Memory B cell (primary cell): ENCODE data around the gene LRRC7.

Source experiments
- ATAC-seq: fragments of 150-1000 bp; cut with Tn5 transposase; 2 replicates; pipeline ENCODE4 v1.10.0; 2021; ENCODE audit warnings: low read depth, mild to moderate bottlenecking, moderate library complexity
- DNase-seq, 2 donors: peaks; one replicate each; pipeline ENCODE4 v3.0.0; 2022; ENCODE audit warnings: low spot score in 2 of 2
- H3K27ac Mint-ChIP-seq: one replicate; pipeline ENCODE4 v1.8.0; 2022; ENCODE audit warnings: mild to moderate bottlenecking, moderate library complexity, mixed read lengths
- H3K27me3 Mint-ChIP-seq: one replicate; pipeline ENCODE4 v1.8.0; 2022; ENCODE audit warnings: mixed read lengths
- H3K36me3 Mint-ChIP-seq: one replicate; pipeline ENCODE4 v1.8.0; 2022; ENCODE audit warnings: mild to moderate bottlenecking, mixed read lengths
- H3K4me1 Mint-ChIP-seq: one replicate; pipeline ENCODE4 v1.8.0; 2022; ENCODE audit warnings: mixed read lengths
- H3K4me3 Mint-ChIP-seq: one replicate; pipeline ENCODE4 v1.8.0; 2022; ENCODE audit warnings: mild to moderate bottlenecking, moderate library complexity, mixed read lengths
- H3K9me3 Mint-ChIP-seq: one replicate; pipeline ENCODE4 v1.8.0; 2022; ENCODE audit warnings: mixed read lengths

LRRC7 gene

DNA sequence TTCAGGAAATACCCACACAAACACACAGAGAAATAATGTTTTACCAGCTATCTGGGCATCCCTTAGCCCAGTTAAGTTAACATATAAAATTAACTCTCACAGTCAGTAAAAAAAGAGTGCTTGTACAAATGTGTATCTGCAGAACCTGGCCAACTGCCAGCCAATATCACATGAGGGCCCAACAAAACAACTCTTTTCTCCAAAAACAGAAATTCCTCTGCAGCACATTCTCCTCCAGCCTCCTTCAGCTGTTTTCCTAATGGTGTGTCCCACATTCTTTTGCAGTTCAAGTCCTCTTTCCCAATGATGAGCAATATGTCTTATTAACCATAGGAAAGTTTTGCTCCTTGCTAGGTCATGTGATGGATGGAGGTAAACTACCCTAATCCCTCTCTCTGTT lies 75.5 kb downstream of the LRRC7 start:
- no peaks in the 10 kb centered on the region for H3K27me3 Mint-ChIP-seq
- no peaks in the 10 kb centered on the region for H3K36me3 Mint-ChIP-seq
- H3K27ac Mint-ChIP-seq, result no peak overlapping the region
- H3K4me1 Mint-ChIP-seq, result no peaks in the 10 kb centered on the region
- ATAC-seq (no peak), DNase-seq (no peak)
- H3K9me3 Mint-ChIP-seq, result peaks cover 3% of the 10 kb centered on the region
- H3K4me3 Mint-ChIP-seq, result no peak overlapping the region

DNA sequence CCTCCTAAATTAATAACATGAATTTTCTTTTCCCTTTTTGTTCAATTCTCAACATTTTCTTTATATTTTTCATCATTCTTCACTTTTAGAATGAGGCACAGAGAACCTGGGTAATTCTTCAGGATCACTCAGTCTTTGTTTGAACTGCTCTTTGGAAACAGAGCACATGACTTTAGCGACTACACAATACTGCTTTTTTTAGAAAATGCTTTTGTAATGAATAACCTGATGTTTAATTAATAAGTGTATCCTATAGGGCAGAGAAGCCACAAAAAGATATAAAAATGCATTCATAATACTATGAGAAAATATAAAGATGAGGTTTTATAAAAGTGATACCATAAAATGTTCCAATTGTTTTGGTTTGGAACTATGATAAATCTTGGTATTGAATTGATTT lies 77.8 kb downstream of the LRRC7 start:
- no peaks in the 10 kb centered on the region for H3K27me3 Mint-ChIP-seq
- ATAC-seq, result no peak
- H3K4me1 Mint-ChIP-seq, result no peaks in the 10 kb centered on the region
- H3K9me3 Mint-ChIP-seq, result peaks cover 3% of the 10 kb centered on the region
- no peak overlapping the region for H3K27ac Mint-ChIP-seq
- DNase-seq, result no peak
- H3K4me3 Mint-ChIP-seq, result no peak overlapping the region
- H3K36me3 Mint-ChIP-seq, result no peaks in the 10 kb centered on the region

- Mint-ChIP-seq H3K4me3 (no peak overlapping the region), H3K27ac (no peak overlapping the region), H3K9me3 (peaks cover 2% of the 10 kb centered on the region), H3K36me3 (no peaks in the 10 kb centered on the region), H3K4me1 (no peaks in the 10 kb centered on the region), H3K27me3 (no peaks in the 10 kb centered on the region)
- DNase-seq, result no peak
- ATAC-seq, result no peak
Observed at GRCh38 chr1:69648486-69648885, 80.8 kb downstream of the LRRC7 start.

GRCh38 chr1:69649383-69649990 lies 81.8 kb downstream of the LRRC7 start:
- DNase-seq (no peak), ATAC-seq (no peak)
- H3K9me3 Mint-ChIP-seq, result no peaks in the 10 kb centered on the region
- H3K27me3 Mint-ChIP-seq, result no peaks in the 10 kb centered on the region
- H3K27ac Mint-ChIP-seq, result no peak overlapping the region
- H3K4me1 Mint-ChIP-seq, result no peaks in the 10 kb centered on the region
- H3K4me3 Mint-ChIP-seq, result no peak overlapping the region
- H3K36me3 Mint-ChIP-seq, result no peaks in the 10 kb centered on the region

GRCh38 chr1:69650779-69651178 lies 83.1 kb downstream of the LRRC7 start:
- Mint-ChIP-seq H3K9me3 (no peaks in the 10 kb centered on the region), H3K27ac (no peak overlapping the region), H3K27me3 (no peaks in the 10 kb centered on the region), H3K36me3 (no peaks in the 10 kb centered on the region), H3K4me1 (no peaks in the 10 kb centered on the region), H3K4me3 (no peak overlapping the region)
- DNase-seq (no peak), ATAC-seq (no peak)

DNA sequence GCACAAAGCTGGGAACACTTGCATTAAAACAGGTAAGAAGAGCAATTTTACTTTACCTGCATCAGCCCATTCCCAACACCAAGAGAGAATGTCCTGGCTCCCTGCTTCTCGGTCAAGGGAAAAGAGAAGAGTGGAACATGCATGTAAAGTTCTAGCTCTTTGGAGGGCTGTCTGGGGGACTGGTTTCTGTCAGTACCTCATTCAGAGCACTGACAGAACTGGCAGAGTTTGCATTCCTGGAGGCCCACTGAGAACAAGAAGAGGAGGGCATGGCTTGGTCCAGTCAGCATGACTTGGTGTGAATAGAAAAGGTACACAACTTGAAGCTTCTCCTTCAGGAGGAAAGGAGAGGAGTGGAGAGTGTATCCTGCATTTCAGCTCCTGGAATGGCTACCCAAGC lies 83.9 kb downstream of the LRRC7 start:
- DNase-seq (no peak), ATAC-seq (no peak)
- no peaks in the 10 kb centered on the region for H3K27me3 Mint-ChIP-seq
- no peaks in the 10 kb centered on the region for H3K36me3 Mint-ChIP-seq
- H3K27ac Mint-ChIP-seq, result no peak overlapping the region
- no peaks in the 10 kb centered on the region for H3K4me1 Mint-ChIP-seq
- H3K9me3 Mint-ChIP-seq, result no peaks in the 10 kb centered on the region
- no peak overlapping the region for H3K4me3 Mint-ChIP-seq

- no peak for ATAC-seq
- Mint-ChIP-seq H3K27me3 (no peaks in the 10 kb centered on the region), H3K4me1 (no peaks in the 10 kb centered on the region), H3K27ac (no peak overlapping the region), H3K9me3 (no peaks in the 10 kb centered on the region), H3K36me3 (no peaks in the 10 kb centered on the region), H3K4me3 (no peak overlapping the region)
- DNase-seq, result no peak
Observed at GRCh38 chr1:69657971-69658370, 90.2 kb downstream of the LRRC7 start.

DNA sequence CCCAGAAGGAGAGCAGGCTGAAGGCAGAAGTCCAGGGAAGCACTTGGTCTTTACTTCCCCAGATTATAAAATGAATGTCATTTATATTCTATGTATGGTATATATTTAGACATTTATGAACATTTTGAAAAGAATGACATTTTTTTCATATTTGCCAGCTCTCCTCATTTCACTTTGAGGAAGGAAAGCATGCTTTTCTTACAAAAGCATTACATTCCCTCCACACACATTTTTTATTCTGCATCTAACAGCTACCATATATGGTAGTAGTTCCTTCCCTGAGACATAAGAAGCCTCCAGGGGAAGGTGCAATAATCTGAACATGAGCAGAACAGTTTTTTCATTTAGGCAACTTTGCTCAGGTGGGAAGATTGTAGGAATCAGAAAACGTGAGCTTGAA lies 94.0 kb downstream of the LRRC7 start:
- H3K4me3 Mint-ChIP-seq, result no peak overlapping the region
- H3K4me1 Mint-ChIP-seq, result no peaks in the 10 kb centered on the region
- H3K27me3 Mint-ChIP-seq, result no peaks in the 10 kb centered on the region
- DNase-seq (no peak), ATAC-seq (no peak)
- no peak overlapping the region for H3K27ac Mint-ChIP-seq
- no peaks in the 10 kb centered on the region for H3K36me3 Mint-ChIP-seq
- H3K9me3 Mint-ChIP-seq, result peaks cover 5% of the 10 kb centered on the region

GRCh38 chr1:69662321-69662720 lies 94.6 kb downstream of the LRRC7 start:
- Mint-ChIP-seq H3K4me1 (no peaks in the 10 kb centered on the region), H3K27ac (no peak overlapping the region), H3K4me3 (no peak overlapping the region), H3K27me3 (no peaks in the 10 kb centered on the region), H3K9me3 (peaks cover 7% of the 10 kb centered on the region), H3K36me3 (no peaks in the 10 kb centered on the region)
- DNase-seq (no peak), ATAC-seq (no peak)

DNA sequence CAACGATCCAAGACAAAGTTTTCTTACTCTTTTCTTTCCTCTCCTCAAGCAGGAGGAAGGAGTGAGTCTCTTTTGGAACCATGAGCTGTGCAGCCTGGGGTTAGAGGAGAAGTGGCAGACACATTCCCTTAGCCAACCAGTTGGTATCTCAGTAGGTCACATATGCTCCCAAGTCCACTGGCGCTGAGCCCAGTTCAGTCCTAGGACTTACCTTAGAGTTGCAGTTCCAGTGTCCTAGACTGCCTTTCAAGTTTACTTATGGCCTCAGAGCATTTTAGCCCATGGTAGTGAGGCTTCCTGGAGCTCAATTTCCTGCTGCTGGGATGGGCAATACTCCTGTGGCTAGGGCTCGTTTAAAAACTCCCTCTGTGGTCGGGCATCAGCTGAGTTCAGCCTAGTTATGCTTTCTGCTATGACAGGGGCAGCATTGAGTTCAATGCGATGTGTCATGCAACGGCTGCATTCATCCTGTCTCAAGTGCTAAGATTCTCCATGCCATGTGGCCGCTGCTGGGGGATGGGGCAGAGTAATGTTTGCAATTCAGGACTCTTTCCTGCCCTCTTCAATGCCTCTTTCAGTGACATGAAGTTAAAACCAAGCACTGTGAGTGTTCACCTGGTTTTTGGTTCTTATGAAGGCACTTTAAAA lies 103.8 kb downstream of the LRRC7 start:
- Mint-ChIP-seq H3K4me1 (no peaks in the 10 kb centered on the region), H3K27me3 (no peaks in the 10 kb centered on the region), H3K36me3 (no peaks in the 10 kb centered on the region), H3K9me3 (peaks cover 6% of the 10 kb centered on the region), H3K4me3 (no peak overlapping the region), H3K27ac (no peak overlapping the region)
- DNase-seq (no peak), ATAC-seq (no peak)

DNA sequence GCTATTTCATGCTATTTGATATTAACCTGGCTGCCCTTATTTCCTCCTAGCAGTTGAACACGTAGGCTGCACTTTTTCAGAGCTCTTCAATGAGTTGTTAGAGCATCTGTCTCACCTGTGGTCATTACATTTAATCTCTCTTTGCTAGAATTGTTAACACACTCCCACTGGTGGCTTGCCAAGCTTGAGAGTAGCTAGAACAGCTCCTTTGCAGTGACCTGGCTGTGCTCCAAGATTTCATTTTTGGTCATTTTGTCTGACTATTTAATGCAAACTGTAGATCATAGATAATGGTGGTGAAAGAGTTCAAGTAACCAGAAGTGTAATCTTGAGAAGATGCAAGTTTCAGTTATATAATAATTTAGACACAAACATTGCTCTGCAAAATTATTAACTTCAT lies 105.6 kb downstream of the LRRC7 start:
- H3K4me1 Mint-ChIP-seq, result no peaks in the 10 kb centered on the region
- peaks cover 4% of the 10 kb centered on the region for H3K9me3 Mint-ChIP-seq
- no peaks in the 10 kb centered on the region for H3K27me3 Mint-ChIP-seq
- DNase-seq (no peak), ATAC-seq (no peak)
- H3K4me3 Mint-ChIP-seq, result no peak overlapping the region
- H3K36me3 Mint-ChIP-seq, result no peaks in the 10 kb centered on the region
- H3K27ac Mint-ChIP-seq, result no peak overlapping the region

DNA sequence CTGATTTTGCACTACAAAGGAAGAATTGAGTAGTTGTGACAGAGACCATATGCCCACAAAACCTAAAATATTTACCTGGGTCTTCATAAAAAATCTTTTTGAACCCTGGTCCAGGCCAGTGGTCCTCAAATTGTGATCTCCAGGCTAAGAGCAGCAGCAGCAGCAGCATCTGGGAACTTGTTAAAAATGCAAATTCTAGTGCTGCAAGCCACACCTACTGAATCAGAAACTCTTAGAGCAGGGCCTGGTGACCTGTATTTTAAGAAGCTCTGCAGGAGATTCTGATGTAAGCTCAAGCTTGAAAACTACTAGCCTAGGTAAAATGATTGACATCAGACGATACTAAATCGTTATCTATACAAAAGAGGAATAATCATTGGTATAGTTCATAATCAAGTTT lies 112.2 kb downstream of the LRRC7 start:
- DNase-seq, result no peak
- H3K27me3 Mint-ChIP-seq, result no peaks in the 10 kb centered on the region
- H3K27ac Mint-ChIP-seq, result no peak overlapping the region
- H3K4me1 Mint-ChIP-seq, result no peaks in the 10 kb centered on the region
- ATAC-seq, result no peak
- peaks cover 2% of the 10 kb centered on the region for H3K9me3 Mint-ChIP-seq
- no peak overlapping the region for H3K4me3 Mint-ChIP-seq
- H3K36me3 Mint-ChIP-seq, result no peaks in the 10 kb centered on the region

GRCh38 chr1:69686367-69686984 lies 118.8 kb downstream of the LRRC7 start:
- Mint-ChIP-seq H3K27me3 (no peaks in the 10 kb centered on the region), H3K4me1 (no peaks in the 10 kb centered on the region), H3K9me3 (peaks cover 6% of the 10 kb centered on the region), H3K27ac (no peak overlapping the region), H3K36me3 (no peaks in the 10 kb centered on the region), H3K4me3 (no peak overlapping the region)
- ATAC-seq, result no peak
- no peak for DNase-seq

DNA sequence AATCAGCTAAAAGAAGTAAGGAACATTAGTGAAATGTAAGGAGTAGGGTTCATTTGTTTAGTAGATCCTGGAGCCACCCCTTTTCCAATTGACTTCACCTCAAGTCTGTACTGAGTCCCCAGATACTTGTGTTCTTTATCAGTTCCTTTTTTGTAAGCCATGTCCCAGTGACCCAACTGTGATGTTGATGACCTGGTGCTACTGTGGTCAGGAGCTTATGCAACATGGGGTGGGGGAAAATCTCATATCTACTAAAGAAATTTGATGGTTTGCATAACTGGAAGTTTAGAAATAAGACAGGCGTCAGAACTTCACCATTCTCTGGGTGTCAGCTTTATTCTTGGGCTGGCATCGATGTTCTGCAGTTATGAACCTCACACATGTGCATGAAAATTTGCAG lies 120.5 kb downstream of the LRRC7 start:
- Mint-ChIP-seq H3K36me3 (no peaks in the 10 kb centered on the region), H3K27me3 (no peaks in the 10 kb centered on the region), H3K27ac (no peak overlapping the region), H3K4me3 (no peak overlapping the region), H3K4me1 (no peaks in the 10 kb centered on the region), H3K9me3 (peaks cover 4% of the 10 kb centered on the region)
- ATAC-seq (no peak), DNase-seq (no peak)

- no peaks in the 10 kb centered on the region for H3K36me3 Mint-ChIP-seq
- no peak for ATAC-seq
- DNase-seq, result no peak
- no peak overlapping the region for H3K27ac Mint-ChIP-seq
- no peaks in the 10 kb centered on the region for H3K4me1 Mint-ChIP-seq
- peaks cover 10% of the 10 kb centered on the region for H3K9me3 Mint-ChIP-seq
- H3K4me3 Mint-ChIP-seq, result no peak overlapping the region
- no peaks in the 10 kb centered on the region for H3K27me3 Mint-ChIP-seq
Observed at GRCh38 chr1:69691179-69691578, 123.5 kb downstream of the LRRC7 start.
